Mucosa of stomach (tissue), 1 donor: ENCODE measurements around the gene GRIK1.
A peak's percentile ranks its signal among the peaks of the same experiment; 100 is the strongest.
"Not testable (repeated sequence)": the region's sequence is repeated elsewhere in the genome, so short reads cannot be mapped to it uniquely, and the experiment has no call there.

Experiments
- H3K27me3 ChIP-seq: one replicate; pipeline ENCODE4 v1.7.0; 2013; ENCODE audit warnings: mild to moderate bottlenecking, low read length; ENCODE audit not compliant: control insufficient read depth, insufficient read depth
- H3K36me3 ChIP-seq: one replicate; pipeline ENCODE4 v1.7.0; 2013; ENCODE audit warnings: low read length; ENCODE audit not compliant: control insufficient read depth, insufficient read depth
- H3K4me1 ChIP-seq: one replicate; pipeline ENCODE4 v1.7.0; 2013; ENCODE audit warnings: mild to moderate bottlenecking, low read length; ENCODE audit not compliant: control insufficient read depth, insufficient read depth
- H3K4me3 ChIP-seq: one replicate; pipeline ENCODE4 v1.7.0; 2013; ENCODE audit warnings: low read length
- H3K9ac ChIP-seq: one replicate; pipeline ENCODE4 v1.7.0; 2013; ENCODE audit warnings: mild to moderate bottlenecking, low read length, moderate library complexity
- H3K9me3 ChIP-seq: one replicate; pipeline ENCODE4 v1.7.0; 2013; ENCODE audit warnings: mild to moderate bottlenecking, low read length, moderate library complexity; ENCODE audit not compliant: control insufficient read depth
- donor health status: Pancreatic carcinoma.

GRIK1 gene

GRCh38 chr21:29939924-29940275 lies at the start of gene GRIK1:
GRIK1 (minus strand) TSS chr21:29939996.
- no peaks in the 10 kb centered on the region for H3K36me3 ChIP-seq
- peaks cover 36% of the 10 kb centered on the region for H3K27me3 ChIP-seq
- H3K9ac ChIP-seq: peak within 1 kb of the TSS; percentile 22
- H3K4me1 ChIP-seq: peaks cover 3% of the 10 kb centered on the region
- H3K9me3 ChIP-seq: no peaks in the 10 kb centered on the region
- no peak within 1 kb of the TSS for H3K4me3 ChIP-seq

DNA sequence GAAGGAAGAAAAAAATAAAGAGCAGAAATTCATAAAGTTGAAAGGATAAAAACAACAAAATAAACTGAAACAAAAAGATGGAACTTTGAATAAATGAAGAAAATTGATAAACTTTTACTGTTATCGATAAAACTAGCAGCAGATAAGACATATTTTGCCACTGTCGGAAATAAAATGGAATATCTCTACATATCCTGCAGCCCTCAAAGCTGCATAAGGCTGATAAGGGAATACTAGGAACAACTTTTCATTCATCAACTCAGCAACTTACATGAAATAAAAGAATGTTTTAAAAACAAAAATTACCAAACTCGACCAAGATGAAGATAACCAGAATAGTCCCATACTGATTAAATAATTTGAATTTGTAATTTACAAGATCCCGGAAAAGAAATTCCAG lies 48.0 kb upstream of the GRIK1 start:
- Histone ChIP-seq H3K4me1 (no peaks in the 10 kb centered on the region), H3K9ac (no peak overlapping the region), H3K36me3 (no peaks in the 10 kb centered on the region), H3K27me3 (no peaks in the 10 kb centered on the region), H3K4me3 (no peak overlapping the region), H3K9me3 (peaks cover 4% of the 10 kb centered on the region)

- no peak overlapping the region for H3K9ac ChIP-seq
- H3K4me3 ChIP-seq: no peak overlapping the region
- H3K36me3 ChIP-seq: no peaks in the 10 kb centered on the region
- peaks cover 4% of the 10 kb centered on the region for H3K9me3 ChIP-seq
- no peaks in the 10 kb centered on the region for H3K4me1 ChIP-seq
- H3K27me3 ChIP-seq: no peaks in the 10 kb centered on the region
Observed at GRCh38 chr21:29985866-29986265, 46.1 kb upstream of the GRIK1 start.

DNA sequence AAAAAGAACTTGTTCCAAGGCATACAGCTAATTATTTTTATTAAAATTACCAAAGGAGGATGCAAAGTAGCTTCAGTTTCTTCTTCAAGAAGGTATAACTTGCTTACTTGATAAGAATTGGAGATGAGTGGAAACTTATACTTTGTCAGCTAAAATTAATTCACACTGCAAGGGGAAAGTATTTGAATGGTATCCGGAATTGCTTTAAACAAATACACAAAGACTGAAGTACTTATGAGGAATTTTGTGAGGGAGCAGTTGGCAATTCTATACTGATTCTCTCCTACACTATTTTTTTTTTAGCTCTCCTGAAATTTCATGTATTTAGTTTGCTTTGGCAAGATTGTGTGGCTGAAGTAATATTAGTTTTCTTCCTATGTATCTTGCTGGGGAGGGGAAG lies 39.2 kb upstream of the GRIK1 start:
- Histone ChIP-seq H3K27me3 (no peaks in the 10 kb centered on the region), H3K9me3 (no peaks in the 10 kb centered on the region), H3K4me1 (no peaks in the 10 kb centered on the region), H3K36me3 (no peaks in the 10 kb centered on the region), H3K9ac (no peak overlapping the region), H3K4me3 (no peak overlapping the region)

- no peak overlapping the region for H3K9ac ChIP-seq
- no peak overlapping the region for H3K4me3 ChIP-seq
- H3K4me1 ChIP-seq: no peaks in the 10 kb centered on the region
- no peaks in the 10 kb centered on the region for H3K27me3 ChIP-seq
- H3K36me3 ChIP-seq: no peaks in the 10 kb centered on the region
- H3K9me3 ChIP-seq: no peaks in the 10 kb centered on the region
Observed at GRCh38 chr21:29975776-29976175, 36.0 kb upstream of the GRIK1 start.

DNA sequence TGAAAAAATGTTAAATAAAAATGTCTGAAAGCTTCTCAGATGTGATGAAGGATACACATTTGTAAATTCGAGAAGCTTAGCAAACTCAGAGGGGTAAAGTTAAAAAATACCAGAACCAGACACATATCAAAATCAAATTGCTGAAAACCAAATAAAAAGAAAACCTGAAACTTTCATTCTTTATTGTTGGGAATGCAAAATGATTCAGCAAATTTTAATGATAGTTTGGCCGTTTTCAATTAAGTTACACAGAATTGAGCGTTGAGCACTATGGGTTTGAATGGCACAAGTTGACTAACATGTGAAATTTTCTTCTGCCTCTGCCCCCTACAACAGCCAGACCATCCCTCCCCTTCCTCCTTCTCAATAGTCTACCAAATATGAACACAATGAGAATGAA lies 33.5 kb upstream of the GRIK1 start:
- no peak overlapping the region for H3K9ac ChIP-seq
- no peaks in the 10 kb centered on the region for H3K36me3 ChIP-seq
- no peaks in the 10 kb centered on the region for H3K27me3 ChIP-seq
- no peak overlapping the region for H3K4me3 ChIP-seq
- H3K9me3 ChIP-seq: no peaks in the 10 kb centered on the region
- no peaks in the 10 kb centered on the region for H3K4me1 ChIP-seq

DNA sequence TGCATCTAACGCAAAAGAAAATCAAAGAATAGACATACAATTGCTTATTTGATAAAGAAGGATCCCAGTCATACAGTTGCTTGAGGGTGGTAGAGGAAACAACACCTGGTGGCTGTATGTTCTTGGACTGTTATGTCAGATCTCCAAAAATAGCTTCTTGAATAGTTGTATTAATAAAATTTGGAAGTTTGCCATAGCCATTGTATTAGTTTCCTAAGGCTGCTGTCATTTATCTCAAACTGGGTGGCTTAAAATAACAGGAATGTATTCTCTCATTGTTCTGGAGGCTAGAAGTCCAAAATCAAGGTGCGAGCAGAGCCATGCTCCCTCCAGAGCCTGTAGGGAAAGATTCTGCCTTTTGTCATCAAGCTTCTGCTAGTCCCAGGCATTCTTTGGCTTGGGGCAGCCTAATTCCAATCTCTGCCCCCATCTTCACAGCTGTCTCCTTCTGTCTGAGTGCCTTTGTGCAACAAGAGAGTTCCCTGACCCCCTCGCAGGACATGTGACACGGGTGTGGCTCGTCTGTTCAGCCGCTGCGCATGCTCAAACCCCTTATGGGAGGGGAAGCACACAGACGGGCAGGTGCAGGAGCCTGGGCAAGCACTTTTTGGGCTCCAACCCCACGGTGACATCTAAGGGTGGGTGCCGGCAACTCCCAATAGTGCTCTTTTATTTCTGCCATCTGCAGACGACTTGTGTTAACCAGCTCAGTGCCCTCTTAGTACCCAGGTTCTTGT lies 21.7 kb upstream of the GRIK1 start:
- H3K4me1 ChIP-seq: no peaks in the 10 kb centered on the region

GRCh38 chr21:29958551-29958950 lies 18.8 kb upstream of the GRIK1 start:
- H3K36me3 ChIP-seq: no peaks in the 10 kb centered on the region
- H3K4me3 ChIP-seq: no peak overlapping the region
- H3K4me1 ChIP-seq: no peaks in the 10 kb centered on the region
- H3K9me3 ChIP-seq: no peaks in the 10 kb centered on the region
- no peaks in the 10 kb centered on the region for H3K27me3 ChIP-seq
- H3K9ac ChIP-seq: no peak overlapping the region

More for the DNA sequence above, 21.7 kb upstream of the GRIK1 start:
- Histone ChIP-seq H3K27me3 (no peaks in the 10 kb centered on the region), H3K9me3 (no peaks in the 10 kb centered on the region), H3K36me3 (no peaks in the 10 kb centered on the region), H3K4me3 (no peak overlapping the region), H3K9ac (no peak overlapping the region)

DNA sequence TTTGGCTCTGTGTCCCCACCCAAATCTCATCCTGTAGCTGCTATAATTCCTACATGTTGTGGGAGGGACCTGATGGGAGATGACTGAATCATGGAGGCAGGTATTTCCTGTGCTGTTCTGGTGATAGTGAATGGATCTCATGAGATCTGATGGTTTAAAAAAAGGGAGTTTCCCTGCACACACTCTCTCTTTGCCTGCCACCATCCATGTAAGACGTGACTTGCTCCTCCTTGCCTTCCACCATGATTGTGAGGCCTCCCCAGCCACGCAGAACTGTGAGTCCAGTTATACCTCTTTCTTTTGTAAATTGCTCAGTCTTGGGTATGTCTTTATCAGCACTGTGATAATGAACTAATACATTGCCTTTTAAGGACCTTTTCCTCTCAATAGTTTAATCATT lies 18.2 kb upstream of the GRIK1 start:
- H3K27me3 ChIP-seq, H3K36me3 ChIP-seq, H3K9ac ChIP-seq, H3K4me1 ChIP-seq, H3K9me3 ChIP-seq, H3K4me3 ChIP-seq: not testable (repeated sequence)

- Histone ChIP-seq H3K27me3 (no peaks in the 10 kb centered on the region), H3K36me3 (no peaks in the 10 kb centered on the region), H3K9me3 (no peaks in the 10 kb centered on the region), H3K4me3 (no peak overlapping the region), H3K9ac (no peak overlapping the region), H3K4me1 (no peaks in the 10 kb centered on the region)
Observed at GRCh38 chr21:29953690-29954089, 13.9 kb upstream of the GRIK1 start.

GRCh38 chr21:29953072-29953471 lies 13.3 kb upstream of the GRIK1 start:
- Histone ChIP-seq H3K27me3 (no peaks in the 10 kb centered on the region), H3K36me3 (no peaks in the 10 kb centered on the region), H3K4me3 (no peak overlapping the region), H3K9ac (no peak overlapping the region), H3K4me1 (no peaks in the 10 kb centered on the region), H3K9me3 (no peaks in the 10 kb centered on the region)

DNA sequence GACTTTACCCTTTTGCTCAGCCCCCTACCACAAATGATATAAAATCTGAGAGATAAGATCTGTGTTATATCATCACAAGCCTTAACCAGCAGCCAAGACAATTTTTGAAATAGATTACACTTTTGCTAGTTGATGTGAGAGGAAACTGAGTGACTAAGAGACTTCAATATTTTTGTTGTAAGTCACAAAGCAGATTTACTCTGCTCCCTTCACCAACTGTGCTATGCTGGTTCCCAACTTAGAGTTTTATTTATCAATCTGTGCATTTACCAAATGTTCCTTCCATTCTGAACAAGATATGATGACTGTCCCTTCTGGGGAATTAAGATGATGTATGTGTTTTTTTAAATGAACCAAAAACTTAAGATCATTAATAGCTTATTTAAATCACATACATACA lies 12.1 kb upstream of the GRIK1 start:
- no peak overlapping the region for H3K4me3 ChIP-seq

DNA sequence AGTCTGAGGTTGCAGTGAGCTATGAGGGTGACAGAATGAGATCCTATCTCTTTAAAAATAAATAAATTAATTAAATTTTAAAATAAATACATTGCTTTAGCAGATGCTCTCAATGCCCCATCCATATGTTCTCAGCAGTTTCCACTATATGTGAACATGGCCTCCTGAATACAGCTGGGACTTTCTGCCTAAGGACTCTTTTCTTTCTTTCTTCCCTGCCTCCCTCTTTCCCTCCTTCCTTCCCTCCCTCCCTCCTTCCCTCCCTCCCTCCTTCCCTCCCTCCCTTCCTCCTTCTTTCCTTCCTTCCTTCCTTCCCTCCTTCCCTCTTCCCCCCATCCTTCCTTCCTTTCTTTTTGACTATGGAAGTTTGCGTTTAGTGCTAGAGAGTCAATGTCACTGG lies 10.2 kb upstream of the GRIK1 start:
- no peaks in the 10 kb centered on the region for H3K4me1 ChIP-seq
- H3K27me3 ChIP-seq: no peaks in the 10 kb centered on the region
- no peaks in the 10 kb centered on the region for H3K36me3 ChIP-seq
- no peak overlapping the region for H3K9ac ChIP-seq
- no peak overlapping the region for H3K4me3 ChIP-seq
- H3K9me3 ChIP-seq: no peaks in the 10 kb centered on the region

More for the DNA sequence above, 12.1 kb upstream of the GRIK1 start:
- no peak overlapping the region for H3K9ac ChIP-seq
- no peaks in the 10 kb centered on the region for H3K27me3 ChIP-seq
- no peaks in the 10 kb centered on the region for H3K4me1 ChIP-seq
- H3K36me3 ChIP-seq: no peaks in the 10 kb centered on the region
- no peaks in the 10 kb centered on the region for H3K9me3 ChIP-seq
